Lower lobe of right lung (tissue), 2 donors: ENCODE data around the gene CXCL12. TPM values are rescaled to one million over a fixed set of nuclear protein-coding genes. Genes with fewer than 3 reads are reported as not detected.

ENCODE experiments used
- ATAC-seq, 2 donors: fragments of 200-7000 bp; cut with Tn5 transposase; one replicate each; pipeline ENCODE4 v1.9.1; 2020 to 2022; ENCODE audit warnings: mild to moderate bottlenecking in 2 of 2, moderate library complexity in 2 of 2
- DNase-seq: peaks from one replicate; pipeline ENCODE4 v3.0.0-alpha.2; 2020
- H3K27ac ChIP-seq: fragments of 200-600 bp; one replicate; pipeline ENCODE4 v1.8.0; 2022
- H3K27me3 ChIP-seq: fragments of 200-600 bp; one replicate; pipeline ENCODE4 v1.8.0; 2022; ENCODE audit warnings: low read depth
- H3K36me3 ChIP-seq: fragments of 200-600 bp; one replicate; pipeline ENCODE4 v1.8.0; 2022; ENCODE audit warnings: mild to moderate bottlenecking
- H3K4me1 ChIP-seq: fragments of 200-600 bp; one replicate; pipeline ENCODE4 v1.8.0; 2022
- H3K4me3 ChIP-seq: fragments of 200-600 bp; one replicate; pipeline ENCODE4 v1.8.0; 2022; ENCODE audit warnings: mild to moderate bottlenecking
- H3K9me3 ChIP-seq: fragments of 200-600 bp; one replicate; pipeline ENCODE4 v1.8.0; 2022
- intact Hi-C: fragments of 100-400 bp; cut with DNase I; formaldehyde crosslinking; loops from one replicate; pipeline ENCODE4 v1.11.0; 2022
- total RNA-seq: library from RNA; stranded (reverse); fragmentation: NEBNext Ultra II Directional; extraction: Animal tissue kit (Norgen Biotek cat#: 25700); gene quantifications from one replicate; pipeline ENCODE4 v1.2.1, GENCODE V29; 2021
- TF ChIP-seq, protein P1 (sequence below): fragments of 200-600 bp; IDR thresholded peaks from one replicate; pipeline ENCODE4 v1.8.0; 2022; ENCODE audit warnings: antibody characterized with exemption, mild to moderate bottlenecking
- donor health status: DM: no; HTN: yes; CAD: no; lungs with severe emphysema.

CXCL12 gene
- total RNA-seq, 1 donor from 2014 or later: 73.8 TPM

DNA sequence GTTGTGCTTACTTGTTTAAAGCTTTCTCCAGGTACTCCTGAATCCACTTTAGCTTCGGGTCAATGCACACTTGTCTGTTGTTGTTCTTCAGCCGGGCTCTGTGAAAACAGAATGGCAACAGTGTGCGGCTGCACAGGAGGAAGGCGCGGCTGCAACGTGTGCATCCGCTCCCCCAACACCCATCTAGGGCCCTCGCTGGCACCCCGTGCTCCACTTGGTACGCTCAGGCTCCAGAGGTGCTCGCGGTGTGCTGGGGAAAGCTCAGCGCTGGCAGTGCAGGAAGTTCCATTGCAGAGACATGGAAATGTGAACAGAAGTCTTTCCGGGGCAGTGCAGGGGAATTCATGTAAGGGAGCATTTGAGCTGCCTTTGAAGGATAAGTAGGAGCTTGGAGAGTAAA lies 6.3 kb downstream of the CXCL12 start:
- H3K4me3 ChIP-seq: no peak overlapping the region
- H3K9me3 ChIP-seq: no peaks in the 10 kb centered on the region
- no peak overlapping the region for H3K27ac ChIP-seq
- H3K36me3 ChIP-seq: peaks cover 9% of the 10 kb centered on the region
- ATAC-seq (no peak), DNase-seq (no peak)
- H3K27me3 ChIP-seq: peaks cover 13% of the 10 kb centered on the region
- TF ChIP-seq, protein P1, sequence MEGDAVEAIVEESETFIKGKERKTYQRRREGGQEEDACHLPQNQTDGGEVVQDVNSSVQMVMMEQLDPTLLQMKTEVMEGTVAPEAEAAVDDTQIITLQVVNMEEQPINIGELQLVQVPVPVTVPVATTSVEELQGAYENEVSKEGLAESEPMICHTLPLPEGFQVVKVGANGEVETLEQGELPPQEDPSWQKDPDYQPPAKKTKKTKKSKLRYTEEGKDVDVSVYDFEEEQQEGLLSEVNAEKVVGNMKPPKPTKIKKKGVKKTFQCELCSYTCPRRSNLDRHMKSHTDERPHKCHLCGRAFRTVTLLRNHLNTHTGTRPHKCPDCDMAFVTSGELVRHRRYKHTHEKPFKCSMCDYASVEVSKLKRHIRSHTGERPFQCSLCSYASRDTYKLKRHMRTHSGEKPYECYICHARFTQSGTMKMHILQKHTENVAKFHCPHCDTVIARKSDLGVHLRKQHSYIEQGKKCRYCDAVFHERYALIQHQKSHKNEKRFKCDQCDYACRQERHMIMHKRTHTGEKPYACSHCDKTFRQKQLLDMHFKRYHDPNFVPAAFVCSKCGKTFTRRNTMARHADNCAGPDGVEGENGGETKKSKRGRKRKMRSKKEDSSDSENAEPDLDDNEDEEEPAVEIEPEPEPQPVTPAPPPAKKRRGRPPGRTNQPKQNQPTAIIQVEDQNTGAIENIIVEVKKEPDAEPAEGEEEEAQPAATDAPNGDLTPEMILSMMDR: no peak
- intact Hi-C loops: no loop called here
- no peaks in the 10 kb centered on the region for H3K4me1 ChIP-seq

DNA sequence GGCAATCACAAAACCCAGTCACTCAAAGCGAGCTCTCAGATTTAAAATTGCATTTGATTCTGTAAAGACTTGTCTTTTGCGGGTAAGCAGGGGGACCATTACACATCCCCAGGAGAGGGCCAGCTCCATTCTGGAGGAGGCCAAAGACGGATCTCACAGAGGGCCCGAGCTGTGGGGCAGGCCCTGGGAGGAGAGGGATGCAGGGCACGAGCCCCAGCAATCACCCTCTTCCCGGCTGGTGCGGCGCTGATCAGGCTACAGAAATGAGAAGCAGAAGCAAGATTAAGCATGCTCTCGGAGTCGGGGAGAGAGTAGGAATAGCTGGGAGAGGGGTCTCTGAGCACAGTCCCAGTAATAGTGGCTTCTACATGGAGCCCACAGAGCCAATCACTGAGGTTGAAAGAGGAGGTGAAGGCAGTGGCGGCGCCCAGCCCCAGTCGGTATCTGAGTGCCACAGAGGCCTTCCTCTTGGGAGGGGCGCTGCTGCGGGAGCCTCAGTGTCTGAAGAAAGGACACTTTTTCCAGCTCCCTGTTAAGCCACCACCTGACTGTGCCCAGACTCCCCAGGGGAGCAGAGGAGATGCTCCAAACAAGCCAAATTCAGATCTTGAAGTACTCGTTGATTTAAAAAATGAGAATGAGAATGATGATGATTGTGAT lies 7.1 kb downstream of the CXCL12 start:
- ATAC-seq (no peak), DNase-seq (no peak)
- H3K36me3 ChIP-seq: peaks cover 9% of the 10 kb centered on the region
- H3K4me1 ChIP-seq: no peaks in the 10 kb centered on the region
- TF ChIP-seq, protein P1: no peak
- H3K27me3 ChIP-seq: peaks cover 6% of the 10 kb centered on the region
- H3K9me3 ChIP-seq: no peaks in the 10 kb centered on the region
- no peak overlapping the region for H3K27ac ChIP-seq
- no peak overlapping the region for H3K4me3 ChIP-seq
- intact Hi-C loops: no loop called here

DNA sequence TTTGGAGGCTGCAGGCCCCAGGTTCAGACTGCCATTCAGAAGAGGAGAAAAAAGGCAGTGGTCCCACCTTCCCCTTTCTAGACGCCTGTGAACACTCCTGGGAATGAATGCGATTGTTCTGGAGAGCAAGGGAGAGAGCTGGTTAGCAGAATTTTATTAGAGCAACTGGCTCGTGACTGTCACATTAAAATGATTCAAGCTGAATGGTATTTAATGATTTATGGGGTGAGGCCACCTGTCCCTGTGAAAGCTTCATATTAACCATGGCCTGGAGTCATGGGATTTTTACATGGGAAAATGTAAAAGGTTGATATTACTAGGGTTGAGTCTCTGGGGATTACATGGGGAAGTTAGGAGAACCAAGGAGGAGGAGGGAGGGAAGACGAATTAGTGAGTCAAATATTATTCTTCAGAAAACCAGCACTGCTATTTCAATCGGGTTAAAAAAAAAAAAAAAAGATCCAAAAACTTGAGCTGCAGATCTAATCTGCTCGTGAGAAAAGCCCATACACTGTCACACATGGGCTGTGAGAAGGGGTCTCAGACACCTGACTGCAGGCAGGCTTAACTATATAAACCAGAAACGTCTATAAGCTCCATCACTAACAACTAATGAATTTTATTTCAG lies 8.3 kb downstream of the CXCL12 start:
- intact Hi-C loops: no loop called here
- Histone ChIP-seq H3K27me3 (no peaks in the 10 kb centered on the region), H3K36me3 (peaks cover 9% of the 10 kb centered on the region), H3K9me3 (no peaks in the 10 kb centered on the region), H3K27ac (no peak overlapping the region), H3K4me1 (no peaks in the 10 kb centered on the region), H3K4me3 (no peak overlapping the region)
- ATAC-seq (no peak), DNase-seq (no peak)
- TF ChIP-seq, protein P1: no peak

DNA sequence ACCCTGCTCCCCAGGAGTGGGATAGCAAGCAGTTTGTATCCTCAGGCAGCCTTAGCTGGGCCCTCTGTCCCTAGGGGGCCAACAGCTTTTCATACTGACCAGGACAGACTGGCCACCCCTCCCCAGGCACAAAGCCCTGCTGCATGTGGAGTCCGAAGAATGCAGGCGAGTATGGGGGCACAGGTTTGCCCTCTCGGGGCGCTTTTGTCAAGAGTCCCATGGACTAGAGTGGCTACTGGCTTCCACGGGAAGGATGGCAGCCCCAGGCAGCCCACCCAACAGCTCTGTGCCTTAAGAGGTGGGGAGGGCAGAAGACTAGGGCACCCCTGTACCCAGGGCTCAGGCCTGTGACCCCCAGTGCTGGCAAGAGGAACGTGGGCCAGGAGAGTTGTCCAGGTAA lies 10.7 kb downstream of the CXCL12 start:
- peak in 1 of 2 donors; percentile 20 for ATAC-seq
- intact Hi-C loops: no loop called here
- H3K4me1 ChIP-seq: no peaks in the 10 kb centered on the region
- TF ChIP-seq, protein P1: no peak
- no peak overlapping the region for H3K27ac ChIP-seq
- H3K27me3 ChIP-seq: no peaks in the 10 kb centered on the region
- no peak for DNase-seq
- H3K9me3 ChIP-seq: no peaks in the 10 kb centered on the region
- no peak overlapping the region for H3K4me3 ChIP-seq
- peaks cover 9% of the 10 kb centered on the region for H3K36me3 ChIP-seq

DNA sequence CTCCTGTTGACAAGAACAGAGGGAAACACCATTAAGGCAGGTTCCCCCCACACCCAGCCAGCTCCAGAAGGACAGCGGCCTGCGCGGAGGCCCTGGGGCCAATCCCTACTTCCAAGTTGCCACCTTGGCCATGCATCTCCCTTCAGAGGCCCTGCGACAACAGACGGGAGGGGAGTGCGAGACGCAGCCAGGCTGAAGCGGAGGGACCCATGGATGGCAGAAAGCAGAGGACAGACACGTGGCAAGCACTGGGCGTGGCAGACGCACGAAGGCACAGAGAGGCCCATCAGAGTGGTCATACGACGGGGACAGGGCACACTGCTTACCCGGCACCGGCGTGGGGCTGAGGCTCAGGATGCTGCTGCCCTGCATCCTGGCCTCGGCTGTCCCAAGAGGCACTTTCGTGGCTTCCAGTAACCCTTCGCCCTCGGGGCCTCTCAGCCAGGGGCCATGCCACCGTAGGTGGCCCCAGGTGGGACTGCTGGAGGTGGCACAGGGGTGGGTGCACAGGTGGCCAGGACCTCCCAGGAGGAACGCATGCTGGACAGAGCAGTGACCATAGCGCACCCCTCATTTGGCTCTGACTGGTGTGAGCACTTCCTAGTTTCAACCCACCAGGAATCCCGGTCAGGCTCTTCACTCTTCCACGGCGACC lies 11.4 kb downstream of the CXCL12 start:
- TF ChIP-seq, protein P1: no peak
- ATAC-seq: no peak
- Histone ChIP-seq H3K27ac (no peak overlapping the region), H3K9me3 (no peaks in the 10 kb centered on the region), H3K27me3 (no peaks in the 10 kb centered on the region), H3K36me3 (peaks cover 9% of the 10 kb centered on the region), H3K4me3 (no peak overlapping the region), H3K4me1 (no peaks in the 10 kb centered on the region)
- intact Hi-C loops: no loop called here
- DNase-seq: no peak
